Measurements from ENCODE around the gene DAO. TPM values are rescaled to one million over a fixed set of nuclear protein-coding genes. Genes with fewer than 3 reads are reported as not detected.

Gene DAO
- total RNA-seq, 2 experiments from 2014 or later, result not detected

DNA sequence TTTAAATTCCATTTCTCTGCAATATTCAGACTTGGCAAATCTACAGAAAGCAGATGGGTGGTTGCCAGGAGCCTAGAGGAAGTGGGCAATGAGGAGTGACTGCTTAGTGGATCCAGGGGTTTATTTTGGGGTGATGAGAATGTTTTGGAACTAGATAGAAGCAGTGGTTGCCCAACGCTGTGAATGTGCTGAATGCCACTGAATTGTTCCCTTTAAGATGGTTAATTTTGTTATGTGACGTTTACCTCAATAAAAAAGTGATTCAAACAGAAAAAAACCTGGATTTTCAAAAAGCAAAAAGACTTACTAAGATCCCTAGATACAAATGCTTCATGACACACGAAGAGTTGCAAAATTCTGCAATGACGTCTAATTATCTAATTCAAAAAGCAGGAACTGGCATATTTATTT, 34.2 kb downstream of the DAO start:
- H2AFZ ChIP-seq (ENCODE audit: low read length), result no peak overlapping the region
- CTCF ChIA-PET (ENCODE audit: unreplicated experiment), result no interaction called here

DNA sequence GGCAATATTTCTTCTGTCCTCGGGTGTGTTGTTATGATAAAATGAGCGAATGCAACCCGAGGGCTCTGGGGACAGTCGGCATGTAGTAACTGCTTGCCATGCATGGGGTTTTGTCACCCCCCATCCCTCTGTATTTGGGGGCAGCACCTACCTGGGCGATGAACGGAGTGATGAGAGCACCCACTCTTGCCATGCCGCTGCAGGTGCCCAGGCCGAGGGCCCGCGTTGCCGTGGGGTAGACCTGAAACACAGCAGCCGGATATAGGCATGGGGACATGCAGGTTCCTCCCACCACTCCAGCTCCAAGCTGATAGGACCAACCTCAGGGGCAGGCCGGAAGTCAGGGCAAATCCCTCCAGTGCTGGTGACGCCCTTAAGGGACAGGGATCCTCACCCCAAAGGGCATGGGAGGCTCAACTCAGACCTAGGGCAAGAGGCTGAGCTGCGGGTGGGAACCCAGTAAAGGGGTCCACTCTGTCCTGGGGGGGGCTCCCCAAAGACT, 35.8 kb downstream of the DAO start:
- H2AFZ ChIP-seq (ENCODE audit: low read length), result no peak overlapping the region
- DNase-seq (ENCODE audit: low spot score), result no peak
- H3K9me2 ChIP-seq (ENCODE audit: insufficient read depth, low read length), result no peaks in the 10 kb centered on the region
- no peaks in the 10 kb centered on the region for H3K79me2 ChIP-seq (ENCODE audit: insufficient read depth, low read depth, low read length)
- ChIA-PET CTCF (ENCODE audit: unreplicated experiment) (no interaction called here), POLR2A (no interaction called here)
- no peaks in the 10 kb centered on the region for H3K36me3 ChIP-seq (ENCODE audit: insufficient read depth, low read length)
- no peaks in the 10 kb centered on the region for H3K4me1 ChIP-seq (ENCODE audit: insufficient read depth, low read length, poor library complexity, severe bottlenecking)
- no peak overlapping the region for H3K27ac ChIP-seq (ENCODE audit: low read depth, low read length, poor library complexity, severe bottlenecking)
- no peak overlapping the region for H3K4me3 ChIP-seq (ENCODE audit: low read depth, low read length, poor library complexity, severe bottlenecking)
- no peaks in the 10 kb centered on the region for H4K20me1 ChIP-seq (ENCODE audit: insufficient read depth, low read length)
- BruUV-seq (replicated peaks), result no TSS peak
- H3K4me2 ChIP-seq (ENCODE audit: low read length), result no peak overlapping the region
- no peaks in the 10 kb centered on the region for H3K9me3 ChIP-seq (ENCODE audit: low read length)
- intact Hi-C loops (cut with micrococcal nuclease; ENCODE audit: unreplicated experiment), result no loop called here
- TF ChIP-seq, protein P1, sequence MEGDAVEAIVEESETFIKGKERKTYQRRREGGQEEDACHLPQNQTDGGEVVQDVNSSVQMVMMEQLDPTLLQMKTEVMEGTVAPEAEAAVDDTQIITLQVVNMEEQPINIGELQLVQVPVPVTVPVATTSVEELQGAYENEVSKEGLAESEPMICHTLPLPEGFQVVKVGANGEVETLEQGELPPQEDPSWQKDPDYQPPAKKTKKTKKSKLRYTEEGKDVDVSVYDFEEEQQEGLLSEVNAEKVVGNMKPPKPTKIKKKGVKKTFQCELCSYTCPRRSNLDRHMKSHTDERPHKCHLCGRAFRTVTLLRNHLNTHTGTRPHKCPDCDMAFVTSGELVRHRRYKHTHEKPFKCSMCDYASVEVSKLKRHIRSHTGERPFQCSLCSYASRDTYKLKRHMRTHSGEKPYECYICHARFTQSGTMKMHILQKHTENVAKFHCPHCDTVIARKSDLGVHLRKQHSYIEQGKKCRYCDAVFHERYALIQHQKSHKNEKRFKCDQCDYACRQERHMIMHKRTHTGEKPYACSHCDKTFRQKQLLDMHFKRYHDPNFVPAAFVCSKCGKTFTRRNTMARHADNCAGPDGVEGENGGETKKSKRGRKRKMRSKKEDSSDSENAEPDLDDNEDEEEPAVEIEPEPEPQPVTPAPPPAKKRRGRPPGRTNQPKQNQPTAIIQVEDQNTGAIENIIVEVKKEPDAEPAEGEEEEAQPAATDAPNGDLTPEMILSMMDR (conservative IDR thresholded peaks at IDR 0.05; ENCODE audit: low read length), result no peak
- TF ChIP-seq EZH2phosphoT487 (IDR thresholded peaks at IDR 0.05; ENCODE audit: borderline replicate concordance, low read depth, low read length), result no peak

More for the DNA sequence above, 34.2 kb downstream of the DAO start:
- intact Hi-C loops (cut with micrococcal nuclease; ENCODE audit: unreplicated experiment), result no loop called here
- DNase-seq (ENCODE audit: low spot score), result no peak
- POLR2A ChIA-PET, result no interaction called here
- BruUV-seq (replicated peaks), result no TSS peak
- Histone ChIP-seq H3K9me2 (ENCODE audit: insufficient read depth, low read length) (no peaks in the 10 kb centered on the region), H4K20me1 (ENCODE audit: insufficient read depth, low read length) (no peaks in the 10 kb centered on the region), H3K9me3 (ENCODE audit: low read length) (no peaks in the 10 kb centered on the region), H3K27ac (ENCODE audit: low read depth, low read length, poor library complexity, severe bottlenecking) (no peak overlapping the region), H3K4me2 (ENCODE audit: low read length) (no peak overlapping the region), H3K4me1 (ENCODE audit: insufficient read depth, low read length, poor library complexity, severe bottlenecking) (no peaks in the 10 kb centered on the region), H3K4me3 (ENCODE audit: low read depth, low read length, poor library complexity, severe bottlenecking) (no peak overlapping the region), H3K79me2 (ENCODE audit: insufficient read depth, low read depth, low read length) (no peaks in the 10 kb centered on the region), H3K36me3 (ENCODE audit: insufficient read depth, low read length) (no peaks in the 10 kb centered on the region)
- TF ChIP-seq, protein P1 (conservative IDR thresholded peaks at IDR 0.05; ENCODE audit: low read length), result no peak
- no peak for TF ChIP-seq EZH2phosphoT487 (IDR thresholded peaks at IDR 0.05; ENCODE audit: borderline replicate concordance, low read depth, low read length)

DNA sequence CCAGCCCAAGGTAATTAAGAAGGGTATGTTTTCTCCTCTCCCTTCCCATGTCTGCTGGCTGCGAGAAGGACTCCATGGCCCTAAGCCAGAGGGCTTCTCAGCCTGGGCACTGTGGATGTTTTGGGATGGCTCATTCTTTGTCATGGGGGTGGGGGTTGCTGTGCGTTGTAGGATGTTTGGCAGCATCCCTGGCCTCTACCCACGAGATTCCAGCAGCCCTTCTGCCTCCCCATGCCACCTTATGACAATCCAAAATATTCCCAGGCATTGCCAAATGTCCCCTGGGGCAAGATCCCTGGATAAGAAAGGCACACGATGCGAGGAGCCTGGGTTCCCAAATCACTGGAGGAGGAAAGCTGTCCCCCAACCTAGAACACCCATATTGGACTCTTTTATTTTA, 36.4 kb downstream of the DAO start:
- H3K4me1 ChIP-seq (ENCODE audit: insufficient read depth, low read length, poor library complexity, severe bottlenecking), result no peaks in the 10 kb centered on the region
- no peak for DNase-seq (ENCODE audit: low spot score)
- no peaks in the 10 kb centered on the region for H4K20me1 ChIP-seq (ENCODE audit: insufficient read depth, low read length)
- ChIA-PET CTCF (ENCODE audit: unreplicated experiment) (no interaction called here), POLR2A (interaction anchor here (0.8 to 1.0 kb wide), 2 partner anchors 8 to 27 kb away, joined by 3 read pairs; no protein-coding TSS in a partner anchor)
- no TSS peak for BruUV-seq (replicated peaks)
- no peak overlapping the region for H3K4me2 ChIP-seq (ENCODE audit: low read length)
- no peak for TF ChIP-seq EZH2phosphoT487 (IDR thresholded peaks at IDR 0.05; ENCODE audit: borderline replicate concordance, low read depth, low read length)
- TF ChIP-seq, protein P1 (conservative IDR thresholded peaks at IDR 0.05; ENCODE audit: low read length), result no peak
- no peaks in the 10 kb centered on the region for H3K9me3 ChIP-seq (ENCODE audit: low read length)
- no peaks in the 10 kb centered on the region for H3K36me3 ChIP-seq (ENCODE audit: insufficient read depth, low read length)
- no peak overlapping the region for H3K27ac ChIP-seq (ENCODE audit: low read depth, low read length, poor library complexity, severe bottlenecking)
- intact Hi-C loops (cut with micrococcal nuclease; ENCODE audit: unreplicated experiment), result no loop called here
- no peaks in the 10 kb centered on the region for H3K9me2 ChIP-seq (ENCODE audit: insufficient read depth, low read length)
- no peak overlapping the region for H2AFZ ChIP-seq (ENCODE audit: low read length)
- no peaks in the 10 kb centered on the region for H3K79me2 ChIP-seq (ENCODE audit: insufficient read depth, low read depth, low read length)
- no peak overlapping the region for H3K4me3 ChIP-seq (ENCODE audit: low read depth, low read length, poor library complexity, severe bottlenecking)
